ENCODE measurements around the gene SYNE1. TPM values are rescaled to one million over a fixed set of nuclear protein-coding genes. Genes with fewer than 3 reads are reported as not detected.

Gene SYNE1
- total RNA-seq, 1 experiment from 2014 or later = 3.0 TPM

DNA sequence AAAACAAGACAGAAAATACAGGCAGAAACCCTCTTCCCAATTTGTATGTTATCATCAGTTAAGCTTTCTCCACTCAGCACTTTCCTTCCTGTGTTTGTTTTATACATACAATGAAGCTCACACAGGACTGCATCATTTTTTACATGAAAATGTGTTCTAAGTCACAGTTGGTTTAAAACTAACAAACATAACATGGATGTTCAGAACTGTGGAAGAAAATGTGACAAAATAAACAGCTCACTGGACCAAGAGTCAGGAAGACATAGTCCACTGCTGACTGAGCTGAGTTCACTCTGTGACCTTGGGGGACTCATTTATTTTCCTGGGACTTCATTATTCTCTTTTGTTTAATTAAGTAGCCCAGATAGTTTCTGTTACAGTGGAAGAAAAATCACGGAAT is 331.5 kb downstream of the SYNE1 start:
- no peak overlapping the region for H2BK120ac ChIP-seq (ENCODE audit: low read depth, low read length, poor library complexity, severe bottlenecking)
- no peaks in the 10 kb centered on the region for H4K20me1 ChIP-seq (ENCODE audit: control insufficient read depth, insufficient read depth, insufficient read length)
- no peak overlapping the region for H2BK20ac ChIP-seq (ENCODE audit: low read depth, low read length, poor library complexity, severe bottlenecking)
- no peaks in the 10 kb centered on the region for H3K23me2 ChIP-seq (ENCODE audit: insufficient read length, low read depth, low read length, poor library complexity, severe bottlenecking)
- no peak overlapping the region for H2BK5ac ChIP-seq (ENCODE audit: insufficient read length, low read length)
- TF ChIP-seq, protein P1, sequence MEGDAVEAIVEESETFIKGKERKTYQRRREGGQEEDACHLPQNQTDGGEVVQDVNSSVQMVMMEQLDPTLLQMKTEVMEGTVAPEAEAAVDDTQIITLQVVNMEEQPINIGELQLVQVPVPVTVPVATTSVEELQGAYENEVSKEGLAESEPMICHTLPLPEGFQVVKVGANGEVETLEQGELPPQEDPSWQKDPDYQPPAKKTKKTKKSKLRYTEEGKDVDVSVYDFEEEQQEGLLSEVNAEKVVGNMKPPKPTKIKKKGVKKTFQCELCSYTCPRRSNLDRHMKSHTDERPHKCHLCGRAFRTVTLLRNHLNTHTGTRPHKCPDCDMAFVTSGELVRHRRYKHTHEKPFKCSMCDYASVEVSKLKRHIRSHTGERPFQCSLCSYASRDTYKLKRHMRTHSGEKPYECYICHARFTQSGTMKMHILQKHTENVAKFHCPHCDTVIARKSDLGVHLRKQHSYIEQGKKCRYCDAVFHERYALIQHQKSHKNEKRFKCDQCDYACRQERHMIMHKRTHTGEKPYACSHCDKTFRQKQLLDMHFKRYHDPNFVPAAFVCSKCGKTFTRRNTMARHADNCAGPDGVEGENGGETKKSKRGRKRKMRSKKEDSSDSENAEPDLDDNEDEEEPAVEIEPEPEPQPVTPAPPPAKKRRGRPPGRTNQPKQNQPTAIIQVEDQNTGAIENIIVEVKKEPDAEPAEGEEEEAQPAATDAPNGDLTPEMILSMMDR (conservative IDR thresholded peaks at IDR 0.05) = no peak
- no peaks in the 10 kb centered on the region for H3K79me1 ChIP-seq (ENCODE audit: insufficient read depth, low read depth, low read length, poor library complexity, severe bottlenecking)
- no peak overlapping the region for H3K27ac Mint-ChIP-seq
- no peak overlapping the region for H3K4me2 ChIP-seq (ENCODE audit: insufficient read depth, insufficient read length, low read length)
- no peak overlapping the region for H2BK12ac ChIP-seq (ENCODE audit: insufficient read length, low read depth, low read length)
- H3K27me3 ChIP-seq (ENCODE audit: insufficient read depth, low read length) = no peaks in the 10 kb centered on the region
- no peaks in the 10 kb centered on the region for H3K4me1 ChIP-seq (ENCODE audit: insufficient read depth, low read length)
- H3K18ac ChIP-seq (ENCODE audit: insufficient read length, low read depth, low read length) = no peak overlapping the region
- no peak overlapping the region for H2AK5ac ChIP-seq (ENCODE audit: insufficient read length, low read length)
- H3K9ac ChIP-seq (ENCODE audit: extremely low read depth, insufficient read length, low read length) = no peak overlapping the region
- no peak overlapping the region for H2BK15ac ChIP-seq (ENCODE audit: low read depth, low read length)
- no peaks in the 10 kb centered on the region for H3K9me3 Mint-ChIP-seq
- no peak overlapping the region for H3T11ph ChIP-seq (ENCODE audit: low read length)
- no peak overlapping the region for H3K56ac ChIP-seq (ENCODE audit: insufficient read length, low read depth, low read length)
- no peaks in the 10 kb centered on the region for H3K36me3 Mint-ChIP-seq (ENCODE audit: insufficient read depth in 1 of 3, low read depth in 3 of 3)
- WGBS (ENCODE audit: extremely low coverage, insufficient read length, low lambda C conversion rate) = no CpG with 5 or more reads among the region's 1 CpG
- H4K91ac ChIP-seq (ENCODE audit: insufficient read length, low read depth, low read length) = no peak overlapping the region
- H3K14ac ChIP-seq (ENCODE audit: insufficient read depth, low read length) = no peak overlapping the region
- H4K8ac ChIP-seq (replicated peaks; ENCODE audit: insufficient read length, low read depth, low read length) = no peak overlapping the region
- DNase-seq = no peak
- H3K9me3 ChIP-seq (ENCODE audit: control insufficient read depth, low read depth, low read length) = no peaks in the 10 kb centered on the region
- H4K5ac ChIP-seq (ENCODE audit: insufficient read length, low read depth, low read length) = no peak overlapping the region
- H3K4me3 Mint-ChIP-seq = no peak overlapping the region
- H3K27me3 Mint-ChIP-seq (ENCODE audit: low read depth) = no peaks in the 10 kb centered on the region; the same call in 1 of the 2 replicates
- peaks cover 4% of the 10 kb centered on the region in 2 experiments; a peak in 3 of 4 replicates for H3K4me1 Mint-ChIP-seq
- no peak overlapping the region for H3K27ac ChIP-seq (ENCODE audit: insufficient read length, low read depth, low read length)
- no peak overlapping the region for H2AFZ ChIP-seq (ENCODE audit: low read length)
- H3K23ac ChIP-seq (ENCODE audit: insufficient read length, low read depth, low read length) = no peak overlapping the region
- H3K79me2 ChIP-seq (ENCODE audit: insufficient read depth, low read length) = no peaks in the 10 kb centered on the region
- H3K4ac ChIP-seq (ENCODE audit: low read depth, low read length) = no peak overlapping the region
